Vagina (tissue), 2 donors: ENCODE measurements around the gene ENOX1. TPM values are rescaled to one million over a fixed set of nuclear protein-coding genes. Genes with fewer than 3 reads are reported as not detected.
"Not testable (repeated sequence)": the region's sequence is repeated elsewhere in the genome, so short reads cannot be mapped to it uniquely, and the experiment has no call there.

Source experiments
- DNase-seq, 2 donors: peaks; one replicate each; pipeline ENCODE4 v3.0.0-alpha.2; 2017; ENCODE audit errors: extremely low spot score in 2 of 2
- H3K27ac ChIP-seq: fragments of 200-600 bp; sonication (generic); one replicate; pipeline ENCODE4 v1.5.1; 2019
- H3K27me3 ChIP-seq: fragments of 200-600 bp; sonication (generic); one replicate; pipeline ENCODE4 v1.5.1; 2019
- H3K36me3 ChIP-seq, 2 donors: fragments of 200-600 bp; sonication (generic); one replicate each; pipeline ENCODE4 v1.5.1; 2017 to 2019
- H3K4me1 ChIP-seq: fragments of 200-600 bp; sonication (generic); one replicate; pipeline ENCODE4 v1.5.1; 2019
- H3K4me3 ChIP-seq, 2 donors: fragments of 200-600 bp; sonication (generic); 1 replicate in 1 of 2; 2 replicates in 1 of 2; pipeline ENCODE4 v1.5.1; 2016 to 2019
- H3K9me3 ChIP-seq: fragments of 200-600 bp; sonication (generic); one replicate; pipeline ENCODE4 v1.5.1; 2019
- CTCF ChIP-seq, 3 experiments: fragments of 450-650 bp in 2 of 3; fragments of 200-600 bp in 1 of 3; sonication (generic) in 1 of 3; IDR thresholded peaks; one replicate each; pipeline ENCODE4 v1.5.1; 2017 to 2019; ENCODE audit warnings: antibody characterized with exemption in 3 of 3, mild to moderate bottlenecking in 2 of 3, moderate library complexity in 2 of 3
- POLR2A ChIP-seq, 2 donors: fragments of 450-650 bp; IDR thresholded peaks; one replicate each; pipeline ENCODE4 v1.6.1; 2017; ENCODE audit warnings: antibody characterized with exemption in 2 of 2, mild to moderate bottlenecking in 2 of 2, moderate library complexity in 2 of 2
- POLR2AphosphoS5 ChIP-seq, 2 donors: sonication (generic); formaldehyde crosslinking; IDR thresholded peaks; one replicate each; pipeline ENCODE4 v1.9.0; 2017; ENCODE audit warnings: antibody characterized with exemption in 2 of 2, mild to moderate bottlenecking in 2 of 2, low read depth in 1 of 2; ENCODE audit not compliant: insufficient read depth in 1 of 2
- intact Hi-C: fragments of 100-400 bp; cut with DNase I; formaldehyde crosslinking; loops from one replicate; pipeline ENCODE4 v1.15.1; 2023
- total RNA-seq: library from RNA; depleted of rRNA; stranded (reverse); fragments of >200 nt; gene quantifications from one replicate; pipeline ENCODE4 v1.2.3, GENCODE V29; 2016

Gene ENOX1
- total RNA-seq, 1 donor from 2014 or later, result 2.7 TPM

GRCh38 chr13:43428545-43429296 lies 358.1 kb downstream of the ENOX1 start:
- H3K27ac ChIP-seq, result no peak overlapping the region
- no peaks in the 10 kb centered on the region for H3K36me3 ChIP-seq
- H3K4me1 ChIP-seq, result peaks cover 8% of the 10 kb centered on the region
- no peak overlapping the region for H3K4me3 ChIP-seq
- no peak for DNase-seq
- intact Hi-C loops, result no loop called here
- no peaks in the 10 kb centered on the region for H3K27me3 ChIP-seq
- no peak for TF ChIP-seq POLR2AphosphoS5 (IDR thresholded peaks at IDR 0.05; ENCODE audit: insufficient read depth in 1 of 2, low read depth in 1 of 2)
- no peak for TF ChIP-seq CTCF (IDR thresholded peaks at IDR 0.05)
- no peak for TF ChIP-seq POLR2A (IDR thresholded peaks at IDR 0.05)
- no peaks in the 10 kb centered on the region for H3K9me3 ChIP-seq

DNA sequence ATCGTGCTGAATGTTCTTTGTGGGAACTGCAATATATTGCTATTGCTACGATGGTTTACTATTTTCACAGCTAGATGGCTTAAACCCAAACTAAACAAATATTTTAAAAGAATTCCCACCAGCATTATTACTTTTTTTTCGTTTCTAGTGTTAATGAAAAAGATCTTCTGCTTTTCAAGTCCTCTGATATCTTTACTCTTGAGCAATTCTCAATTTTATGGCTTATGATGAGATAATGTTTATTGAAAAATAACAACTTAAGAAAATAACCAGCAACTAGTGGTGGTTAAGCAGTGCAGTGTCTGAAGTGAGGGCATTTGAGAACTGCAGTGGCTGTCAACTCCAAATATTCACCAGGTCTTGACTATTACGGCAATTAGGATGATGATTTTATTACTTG lies 360.4 kb downstream of the ENOX1 start:
- DNase-seq, result no peak
- Histone ChIP-seq H3K9me3 (no peaks in the 10 kb centered on the region), H3K27ac (no peak overlapping the region), H3K4me1 (peaks cover 8% of the 10 kb centered on the region), H3K36me3 (no peaks in the 10 kb centered on the region), H3K4me3 (no peak overlapping the region), H3K27me3 (no peaks in the 10 kb centered on the region)
- intact Hi-C loops, result no loop called here
- no peak for TF ChIP-seq POLR2A (IDR thresholded peaks at IDR 0.05)
- TF ChIP-seq POLR2AphosphoS5 (IDR thresholded peaks at IDR 0.05; ENCODE audit: insufficient read depth in 1 of 2, low read depth in 1 of 2), result no peak
- TF ChIP-seq CTCF (IDR thresholded peaks at IDR 0.05), result no peak

GRCh38 chr13:43425234-43425633 lies 361.5 kb downstream of the ENOX1 start:
- TF ChIP-seq POLR2AphosphoS5 (IDR thresholded peaks at IDR 0.05; ENCODE audit: insufficient read depth in 1 of 2, low read depth in 1 of 2), result no peak
- no peak for TF ChIP-seq CTCF (IDR thresholded peaks at IDR 0.05)
- no peak for TF ChIP-seq POLR2A (IDR thresholded peaks at IDR 0.05)
- no peaks in the 10 kb centered on the region for H3K36me3 ChIP-seq
- H3K9me3 ChIP-seq, result no peaks in the 10 kb centered on the region
- intact Hi-C loops, result no loop called here
- no peak for DNase-seq
- no peak overlapping the region for H3K4me3 ChIP-seq
- no peaks in the 10 kb centered on the region for H3K27me3 ChIP-seq
- H3K4me1 ChIP-seq, result peaks cover 8% of the 10 kb centered on the region
- no peak overlapping the region for H3K27ac ChIP-seq

DNA sequence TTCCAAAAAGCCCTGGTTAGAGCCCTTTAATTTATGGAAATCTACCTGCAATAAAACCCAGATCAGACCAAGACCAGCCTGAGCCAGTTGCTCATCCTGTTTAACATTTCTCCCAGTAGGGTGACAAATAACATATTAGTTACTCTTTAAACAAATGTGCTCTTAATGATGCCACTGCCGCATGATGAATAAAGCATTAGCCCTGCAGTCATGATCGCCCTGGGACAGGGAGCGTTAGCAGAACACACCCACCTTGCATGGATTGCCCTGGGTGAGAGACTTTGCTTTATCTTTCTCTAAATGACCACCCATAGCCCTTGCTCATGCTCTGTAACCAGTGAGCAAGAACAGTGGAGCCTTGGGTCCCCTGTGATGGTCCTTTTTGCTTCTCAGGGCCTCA lies 362.4 kb downstream of the ENOX1 start:
- TF ChIP-seq POLR2AphosphoS5 (IDR thresholded peaks at IDR 0.05; ENCODE audit: insufficient read depth in 1 of 2, low read depth in 1 of 2), result no peak
- TF ChIP-seq CTCF (IDR thresholded peaks at IDR 0.05), result no peak
- TF ChIP-seq POLR2A (IDR thresholded peaks at IDR 0.05), result no peak
- peaks cover 8% of the 10 kb centered on the region for H3K4me1 ChIP-seq
- H3K4me3 ChIP-seq, result no peak overlapping the region
- H3K27me3 ChIP-seq, result no peaks in the 10 kb centered on the region
- DNase-seq, result no peak
- H3K36me3 ChIP-seq, result no peaks in the 10 kb centered on the region
- H3K27ac ChIP-seq, result no peak overlapping the region
- H3K9me3 ChIP-seq, result no peaks in the 10 kb centered on the region
- intact Hi-C loops, result no loop called here

DNA sequence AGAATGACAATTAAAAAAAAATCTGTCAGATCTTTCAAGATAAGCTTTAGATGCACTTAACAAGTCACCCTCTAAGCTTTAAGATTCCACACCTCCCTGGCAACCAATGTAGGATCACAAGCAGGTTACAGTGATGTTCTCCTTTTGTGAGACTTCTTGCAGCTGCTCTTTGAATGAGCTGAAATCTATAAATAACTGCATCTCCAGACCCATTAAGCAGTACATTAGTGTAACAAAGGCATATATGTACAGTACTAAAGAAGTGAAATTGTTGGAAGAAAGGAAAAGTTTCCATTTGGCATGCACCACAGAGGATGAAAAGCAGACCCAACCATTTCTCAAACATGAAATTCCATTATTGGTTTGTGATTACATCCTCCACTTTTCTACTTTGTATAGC lies 364.7 kb downstream of the ENOX1 start:
- no peaks in the 10 kb centered on the region for H3K27me3 ChIP-seq
- no peak overlapping the region for H3K27ac ChIP-seq
- H3K4me1 ChIP-seq, result peaks cover 8% of the 10 kb centered on the region
- intact Hi-C loops, result no loop called here
- H3K9me3 ChIP-seq, result no peaks in the 10 kb centered on the region
- H3K4me3 ChIP-seq, result no peak overlapping the region
- H3K36me3 ChIP-seq, result no peaks in the 10 kb centered on the region
- no peak for TF ChIP-seq POLR2A (IDR thresholded peaks at IDR 0.05)
- no peak for TF ChIP-seq POLR2AphosphoS5 (IDR thresholded peaks at IDR 0.05; ENCODE audit: insufficient read depth in 1 of 2, low read depth in 1 of 2)
- no peak for TF ChIP-seq CTCF (IDR thresholded peaks at IDR 0.05)
- no peak for DNase-seq

GRCh38 chr13:43416842-43417241 lies 369.9 kb downstream of the ENOX1 start:
- H3K27ac ChIP-seq, intact Hi-C loops, H3K36me3 ChIP-seq, H3K4me3 ChIP-seq, H3K9me3 ChIP-seq, H3K27me3 ChIP-seq, DNase-seq, H3K4me1 ChIP-seq: not testable (repeated sequence)

DNA sequence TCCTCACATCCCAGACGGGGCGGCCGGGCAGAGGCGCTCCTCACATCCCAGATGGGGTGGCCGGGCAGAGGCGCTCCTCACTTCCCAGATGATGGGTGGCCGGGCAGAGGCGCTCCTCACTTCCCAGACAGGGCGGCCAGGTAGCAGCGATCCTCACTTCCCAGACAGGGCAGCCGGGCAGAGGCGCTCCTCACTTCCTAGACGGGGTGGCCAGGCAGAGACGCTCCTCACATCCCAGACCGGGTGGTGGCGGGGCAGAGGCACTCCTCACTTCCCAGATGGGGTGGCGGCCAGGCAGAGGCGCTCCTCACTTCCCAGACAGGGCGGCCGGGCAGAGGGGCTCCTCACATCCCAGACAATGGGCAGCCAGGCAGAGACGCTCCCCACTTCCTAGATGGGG lies 370.4 kb downstream of the ENOX1 start:
- H3K4me3 ChIP-seq, H3K27me3 ChIP-seq, H3K36me3 ChIP-seq, H3K9me3 ChIP-seq, H3K27ac ChIP-seq, H3K4me1 ChIP-seq, DNase-seq, intact Hi-C loops: not testable (repeated sequence)

DNA sequence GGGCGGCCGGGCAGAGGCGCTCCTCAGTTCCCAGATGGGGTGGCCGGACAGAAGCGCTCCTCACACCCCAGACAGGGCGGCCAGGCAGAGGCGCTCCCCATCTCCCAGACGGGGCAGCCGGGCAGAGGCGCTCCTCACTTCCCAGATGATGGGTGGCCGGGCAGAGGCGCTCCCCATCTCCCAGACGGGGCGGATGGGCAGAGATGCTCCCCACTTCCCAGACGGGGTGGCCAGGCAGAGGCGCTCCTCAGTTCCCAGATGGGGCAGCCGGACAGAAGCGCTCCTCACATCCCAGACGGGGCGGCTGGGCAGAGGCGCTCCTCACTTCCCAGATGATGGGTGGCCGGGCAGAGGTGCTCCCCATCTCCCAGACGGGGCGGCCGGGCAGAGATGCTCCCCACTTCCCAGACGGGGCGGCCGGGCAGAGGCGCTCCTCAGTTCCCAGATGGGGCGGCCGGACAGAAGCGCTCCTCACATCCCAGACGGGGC lies 370.8 kb downstream of the ENOX1 start:
- H3K4me3 ChIP-seq, H3K9me3 ChIP-seq, DNase-seq, H3K36me3 ChIP-seq, H3K4me1 ChIP-seq, H3K27ac ChIP-seq, intact Hi-C loops, H3K27me3 ChIP-seq: not testable (repeated sequence)
